ENCODE results near the gene GRM7.

Gene GRM7

DNA sequence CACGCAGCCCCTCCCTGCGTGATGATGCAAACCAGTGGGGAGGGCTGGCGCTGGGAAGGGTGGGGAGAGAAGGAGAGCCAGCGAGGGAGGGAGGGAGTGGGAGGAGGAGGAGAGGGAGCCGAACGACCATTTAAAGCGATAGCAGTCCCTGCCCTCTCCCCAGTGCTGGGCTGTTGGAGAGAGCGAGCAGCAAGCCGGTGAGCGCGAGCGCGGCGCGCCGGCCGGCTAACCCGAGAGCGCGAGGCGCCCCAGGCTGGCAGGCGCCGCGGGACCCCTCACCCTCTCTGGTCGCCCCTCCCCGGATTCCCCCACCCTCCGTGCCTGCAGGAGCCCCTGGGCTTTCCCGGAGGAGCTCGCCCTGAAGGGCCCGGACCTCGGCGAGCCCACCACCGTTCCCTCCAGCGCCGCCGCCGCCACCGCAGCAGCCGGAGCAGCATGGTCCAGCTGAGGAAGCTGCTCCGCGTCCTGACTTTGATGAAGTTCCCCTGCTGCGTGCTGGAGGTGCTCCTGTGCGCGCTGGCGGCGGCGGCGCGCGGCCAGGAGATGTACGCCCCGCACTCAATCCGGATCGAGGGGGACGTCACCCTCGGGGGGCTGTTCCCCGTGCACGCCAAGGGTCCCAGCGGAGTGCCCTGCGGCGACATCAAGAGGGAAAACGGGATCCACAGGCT is at the start of gene GRM7:
GRM7 (plus strand) TSS at position 162 of the 671 bp plus-strand sequence.
- H3K9ac ChIP-seq (ENCODE audit: low read length) = no peak within 1 kb of the TSS
- no peak within 1 kb of the TSS for H3K4me2 ChIP-seq (ENCODE audit: low read length)
- TF ChIP-seq EZH2phosphoT487 (IDR thresholded peaks at IDR 0.05; ENCODE audit: low read depth) = no peak
- TF ChIP-seq, protein P1, sequence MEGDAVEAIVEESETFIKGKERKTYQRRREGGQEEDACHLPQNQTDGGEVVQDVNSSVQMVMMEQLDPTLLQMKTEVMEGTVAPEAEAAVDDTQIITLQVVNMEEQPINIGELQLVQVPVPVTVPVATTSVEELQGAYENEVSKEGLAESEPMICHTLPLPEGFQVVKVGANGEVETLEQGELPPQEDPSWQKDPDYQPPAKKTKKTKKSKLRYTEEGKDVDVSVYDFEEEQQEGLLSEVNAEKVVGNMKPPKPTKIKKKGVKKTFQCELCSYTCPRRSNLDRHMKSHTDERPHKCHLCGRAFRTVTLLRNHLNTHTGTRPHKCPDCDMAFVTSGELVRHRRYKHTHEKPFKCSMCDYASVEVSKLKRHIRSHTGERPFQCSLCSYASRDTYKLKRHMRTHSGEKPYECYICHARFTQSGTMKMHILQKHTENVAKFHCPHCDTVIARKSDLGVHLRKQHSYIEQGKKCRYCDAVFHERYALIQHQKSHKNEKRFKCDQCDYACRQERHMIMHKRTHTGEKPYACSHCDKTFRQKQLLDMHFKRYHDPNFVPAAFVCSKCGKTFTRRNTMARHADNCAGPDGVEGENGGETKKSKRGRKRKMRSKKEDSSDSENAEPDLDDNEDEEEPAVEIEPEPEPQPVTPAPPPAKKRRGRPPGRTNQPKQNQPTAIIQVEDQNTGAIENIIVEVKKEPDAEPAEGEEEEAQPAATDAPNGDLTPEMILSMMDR (IDR thresholded peaks at IDR 0.05; ENCODE audit: low read depth, low read length) = no peak
- no peaks in the 10 kb centered on the region for H3K9me3 ChIP-seq (ENCODE audit: insufficient read depth, low read length)
- H3K4me1 ChIP-seq (ENCODE audit: low read length) = no peaks in the 10 kb centered on the region
- no peaks in the 10 kb centered on the region for H3K79me2 ChIP-seq (ENCODE audit: low read length)
- H2AFZ ChIP-seq (ENCODE audit: low read depth, low read length) = no peak within 1 kb of the TSS
- no peak within 1 kb of the TSS for H3K4me3 ChIP-seq (ENCODE audit: low read length)
- no peaks in the 10 kb centered on the region for H3K36me3 ChIP-seq (replicated peaks; ENCODE audit: low read depth, low read length)
- no peaks in the 10 kb centered on the region for H3K27me3 ChIP-seq (ENCODE audit: low read depth, low read length)
- H3K27ac ChIP-seq (ENCODE audit: low read length) = no peak within 1 kb of the TSS
- H4K20me1 ChIP-seq (ENCODE audit: insufficient read depth, low read length) = no peaks in the 10 kb centered on the region

DNA sequence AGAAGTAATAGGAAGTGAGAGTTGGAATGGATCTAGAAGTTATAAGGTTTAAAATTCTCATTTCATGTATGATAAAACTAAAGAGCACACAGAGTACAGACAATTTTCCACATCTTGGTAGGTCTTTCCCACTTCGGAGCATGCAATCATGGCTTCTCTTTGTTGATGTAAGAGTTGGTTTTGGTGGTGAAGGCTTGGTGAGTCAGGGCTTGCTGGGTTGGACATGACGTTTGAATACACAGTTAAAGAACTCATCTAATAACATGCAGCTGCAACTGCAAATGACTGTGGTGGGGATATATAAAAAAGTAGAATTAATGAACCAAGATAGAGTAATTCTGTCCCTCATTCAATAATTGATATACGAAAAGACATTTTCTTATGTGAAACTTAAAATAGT is 39.5 kb upstream of the GRM7 start:
- no peak overlapping the region for H3K4me2 ChIP-seq (ENCODE audit: low read length)
- no peak overlapping the region for H2AFZ ChIP-seq (ENCODE audit: low read depth, low read length)

DNA sequence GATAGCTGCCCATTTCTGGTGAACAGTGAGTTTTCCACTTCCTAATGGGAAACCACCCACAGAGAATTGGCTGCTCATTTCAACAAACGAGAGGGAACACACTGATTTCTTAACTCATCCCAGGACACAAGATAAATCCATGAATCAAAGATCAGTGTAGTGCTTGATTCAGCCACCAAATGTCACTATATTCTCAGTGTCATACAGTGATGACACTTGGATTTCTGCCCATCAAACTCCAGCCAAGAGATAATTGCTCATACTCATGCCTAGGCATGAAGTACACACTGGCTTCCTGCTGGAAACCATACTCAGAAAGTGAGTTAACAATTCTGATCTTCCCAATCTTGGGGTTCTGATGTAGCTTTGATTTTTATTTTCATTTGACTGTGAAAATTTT is 35.4 kb upstream of the GRM7 start:
- Histone ChIP-seq H3K4me2 (ENCODE audit: low read length) (no peak overlapping the region), H2AFZ (ENCODE audit: low read depth, low read length) (no peak overlapping the region), H3K27ac (ENCODE audit: low read length) (no peak overlapping the region), H3K4me3 (ENCODE audit: low read length) (no peak overlapping the region), H4K20me1 (ENCODE audit: insufficient read depth, low read length) (no peaks in the 10 kb centered on the region), H3K79me2 (ENCODE audit: low read length) (no peaks in the 10 kb centered on the region), H3K27me3 (ENCODE audit: low read depth, low read length) (no peaks in the 10 kb centered on the region), H3K4me1 (ENCODE audit: low read length) (no peaks in the 10 kb centered on the region), H3K9ac (ENCODE audit: low read length) (no peak overlapping the region), H3K9me3 (ENCODE audit: insufficient read depth, low read length) (no peaks in the 10 kb centered on the region), H3K36me3 (replicated peaks; ENCODE audit: low read depth, low read length) (no peaks in the 10 kb centered on the region)
- TF ChIP-seq, protein P1 (IDR thresholded peaks at IDR 0.05; ENCODE audit: low read depth, low read length) = no peak
- no peak for TF ChIP-seq EZH2phosphoT487 (IDR thresholded peaks at IDR 0.05; ENCODE audit: low read depth)

More for the DNA sequence above, 39.5 kb upstream of the GRM7 start:
- Histone ChIP-seq H3K36me3 (replicated peaks; ENCODE audit: low read depth, low read length) (no peaks in the 10 kb centered on the region), H4K20me1 (ENCODE audit: insufficient read depth, low read length) (no peaks in the 10 kb centered on the region), H3K9ac (ENCODE audit: low read length) (no peak overlapping the region), H3K4me3 (ENCODE audit: low read length) (no peak overlapping the region), H3K79me2 (ENCODE audit: low read length) (no peaks in the 10 kb centered on the region), H3K4me1 (ENCODE audit: low read length) (no peaks in the 10 kb centered on the region), H3K27me3 (ENCODE audit: low read depth, low read length) (no peaks in the 10 kb centered on the region), H3K27ac (ENCODE audit: low read length) (no peak overlapping the region), H3K9me3 (ENCODE audit: insufficient read depth, low read length) (no peaks in the 10 kb centered on the region)
- no peak for TF ChIP-seq EZH2phosphoT487 (IDR thresholded peaks at IDR 0.05; ENCODE audit: low read depth)
- TF ChIP-seq, protein P1 (IDR thresholded peaks at IDR 0.05; ENCODE audit: low read depth, low read length) = no peak

DNA sequence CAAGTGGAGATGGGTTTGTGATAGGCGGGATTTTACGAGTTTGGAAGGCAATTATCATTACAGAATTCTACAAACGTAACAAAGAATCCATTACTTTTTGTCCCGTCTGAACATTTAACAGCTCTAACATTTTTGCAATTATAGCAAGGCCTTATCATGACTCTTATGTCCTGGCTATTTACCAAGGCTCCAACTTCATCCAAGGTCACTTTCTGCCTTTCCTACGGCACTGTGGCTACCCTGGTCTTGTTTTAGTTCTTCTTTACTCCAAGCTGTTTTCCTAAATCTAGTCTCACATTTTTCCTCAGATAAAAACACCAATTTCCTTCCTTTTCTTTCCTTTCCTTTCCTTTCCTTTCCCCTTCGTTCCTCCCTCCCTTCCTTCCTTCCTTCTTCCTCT is 33.5 kb upstream of the GRM7 start:
- Histone ChIP-seq H2AFZ (ENCODE audit: low read depth, low read length) (no peak overlapping the region), H3K4me3 (ENCODE audit: low read length) (no peak overlapping the region), H3K9me3 (ENCODE audit: insufficient read depth, low read length) (no peaks in the 10 kb centered on the region), H3K36me3 (replicated peaks; ENCODE audit: low read depth, low read length) (no peaks in the 10 kb centered on the region), H3K27me3 (ENCODE audit: low read depth, low read length) (no peaks in the 10 kb centered on the region), H3K4me2 (ENCODE audit: low read length) (no peak overlapping the region), H3K4me1 (ENCODE audit: low read length) (no peaks in the 10 kb centered on the region), H3K27ac (ENCODE audit: low read length) (no peak overlapping the region), H3K9ac (ENCODE audit: low read length) (no peak overlapping the region), H4K20me1 (ENCODE audit: insufficient read depth, low read length) (no peaks in the 10 kb centered on the region), H3K79me2 (ENCODE audit: low read length) (no peaks in the 10 kb centered on the region)
- no peak for TF ChIP-seq EZH2phosphoT487 (IDR thresholded peaks at IDR 0.05; ENCODE audit: low read depth)
- TF ChIP-seq, protein P1 (IDR thresholded peaks at IDR 0.05; ENCODE audit: low read depth, low read length) = no peak
